Coronary artery (tissue), 2 donors: ENCODE measurements around the gene CLRN1.

Source experiments
- DNase-seq: peaks from one replicate; pipeline ENCODE4 v3.0.0-alpha.2; 2017; ENCODE audit warnings: low spot score
- H3K27ac ChIP-seq, 2 donors: fragments of 200-600 bp; sonication (generic); one replicate each; pipeline ENCODE4 v1.5.1; 2016 to 2019
- H3K4me3 ChIP-seq: fragments of 200-600 bp; sonication (generic); 2 replicates; pipeline ENCODE4 v1.5.1; 2016; ENCODE audit warnings: mild to moderate bottlenecking, moderate library complexity
- CTCF ChIP-seq: fragments of 200-600 bp; sonication (generic); IDR thresholded peaks from one replicate; pipeline ENCODE4 v1.5.1; 2019; ENCODE audit warnings: antibody characterized with exemption

CLRN1 gene

GRCh38 chr3:150975992-150976368 is 3.5 kb upstream of the CLRN1 start:
- H3K4me3 ChIP-seq: no peak overlapping the region
- no peak overlapping the region for H3K27ac ChIP-seq
- no peak for DNase-seq
- TF ChIP-seq CTCF: no peak

DNA sequence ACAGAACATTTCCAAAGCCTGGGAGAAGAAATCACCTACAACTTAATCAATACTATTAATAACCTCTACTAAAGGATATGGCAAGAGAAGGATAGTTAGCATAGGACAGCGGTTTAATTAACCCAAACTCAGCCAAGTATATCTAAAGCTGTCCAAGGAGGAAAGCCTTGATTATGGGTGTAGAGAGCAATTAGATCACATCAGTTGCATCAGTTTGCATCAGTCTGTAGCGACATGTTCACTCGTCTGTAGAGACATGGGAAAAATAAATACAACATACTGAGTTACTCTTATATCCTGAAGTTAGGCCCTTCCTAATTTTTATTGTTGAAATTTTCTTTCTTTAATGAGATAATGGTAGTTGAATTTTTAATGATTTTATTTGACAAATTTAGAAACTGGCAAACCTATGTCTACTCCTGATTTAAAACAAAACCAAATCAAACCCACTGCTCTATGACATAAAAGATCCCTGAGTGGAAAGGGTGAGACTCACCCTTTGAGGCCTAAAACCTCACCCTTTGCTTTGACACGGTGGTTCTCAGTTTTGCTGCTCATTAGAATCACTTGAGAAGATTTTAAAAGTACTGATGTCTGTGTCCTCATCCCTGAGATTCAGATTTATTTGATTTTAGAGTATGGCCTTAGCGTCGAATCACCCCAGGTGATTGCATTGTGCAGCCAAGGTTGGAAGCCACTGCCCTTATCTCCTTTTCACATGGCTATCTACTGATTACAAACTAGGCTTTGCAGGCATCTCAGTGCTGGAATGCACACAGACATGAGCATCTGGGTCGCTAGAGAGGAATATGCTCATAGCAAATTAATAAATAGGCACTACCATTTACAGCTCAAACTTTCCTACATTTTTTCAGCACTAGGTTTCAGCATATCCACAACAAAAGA is 2.8 kb upstream of the CLRN1 start:
- Histone ChIP-seq H3K27ac (no peak overlapping the region), H3K4me3 (no peak overlapping the region)
- no peak for DNase-seq
- no peak for TF ChIP-seq CTCF

- Histone ChIP-seq H3K4me3 (no peak overlapping the region), H3K27ac (no peak overlapping the region)
- DNase-seq: no peak
- no peak for TF ChIP-seq CTCF
Observed at GRCh38 chr3:150970665-150971324, 1.7 kb downstream of the CLRN1 start.

GRCh38 chr3:150968341-150969035 is 4.0 kb downstream of the CLRN1 start:
- TF ChIP-seq CTCF: no peak
- no peak overlapping the region for H3K4me3 ChIP-seq
- no peak overlapping the region for H3K27ac ChIP-seq
- no peak for DNase-seq

DNA sequence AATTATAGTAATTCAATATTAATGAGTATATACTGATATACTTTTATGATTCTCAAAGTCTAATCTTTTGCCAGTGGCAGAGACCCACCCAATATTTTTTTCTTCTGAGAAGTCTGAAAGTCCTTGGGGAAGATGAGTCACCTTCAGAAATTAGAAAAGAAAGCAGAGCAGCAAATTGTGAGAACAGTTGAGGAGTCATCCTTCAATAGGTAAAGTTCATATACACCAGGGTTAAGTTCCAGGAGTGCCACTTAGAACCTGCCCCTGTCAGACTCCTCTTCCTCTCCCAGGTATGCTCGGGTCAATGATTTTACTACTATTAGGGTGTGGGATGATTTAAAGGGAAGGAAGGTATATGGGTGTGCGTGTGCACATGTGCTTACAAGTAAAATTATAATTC is 7.1 kb downstream of the CLRN1 start:
- TF ChIP-seq CTCF: no peak
- no peak for DNase-seq
- H3K27ac ChIP-seq: no peak overlapping the region
- no peak overlapping the region for H3K4me3 ChIP-seq

DNA sequence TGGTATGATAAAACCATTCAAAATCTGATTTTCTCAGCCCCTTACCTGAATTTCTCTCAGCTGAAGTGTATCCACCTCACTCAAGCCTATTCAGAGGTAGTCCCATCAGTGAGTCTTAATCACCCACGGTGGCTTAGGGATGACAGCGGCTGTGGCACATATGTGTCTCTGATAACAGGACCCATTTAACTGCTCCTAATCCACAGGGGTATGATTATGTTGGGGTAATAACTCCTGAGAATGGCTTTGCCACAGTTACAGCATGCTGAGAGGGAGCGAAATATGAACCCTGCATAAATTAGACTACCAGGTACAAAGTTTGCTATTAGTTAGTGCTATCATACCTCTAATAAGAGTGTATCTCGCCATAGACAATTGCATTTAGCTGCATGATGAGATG is 10.6 kb downstream of the CLRN1 start:
- no peak for TF ChIP-seq CTCF
- no peak for DNase-seq
- Histone ChIP-seq H3K4me3 (no peak overlapping the region), H3K27ac (no peak overlapping the region)
